ENCODE data around the gene ABLIM1.

DNA sequence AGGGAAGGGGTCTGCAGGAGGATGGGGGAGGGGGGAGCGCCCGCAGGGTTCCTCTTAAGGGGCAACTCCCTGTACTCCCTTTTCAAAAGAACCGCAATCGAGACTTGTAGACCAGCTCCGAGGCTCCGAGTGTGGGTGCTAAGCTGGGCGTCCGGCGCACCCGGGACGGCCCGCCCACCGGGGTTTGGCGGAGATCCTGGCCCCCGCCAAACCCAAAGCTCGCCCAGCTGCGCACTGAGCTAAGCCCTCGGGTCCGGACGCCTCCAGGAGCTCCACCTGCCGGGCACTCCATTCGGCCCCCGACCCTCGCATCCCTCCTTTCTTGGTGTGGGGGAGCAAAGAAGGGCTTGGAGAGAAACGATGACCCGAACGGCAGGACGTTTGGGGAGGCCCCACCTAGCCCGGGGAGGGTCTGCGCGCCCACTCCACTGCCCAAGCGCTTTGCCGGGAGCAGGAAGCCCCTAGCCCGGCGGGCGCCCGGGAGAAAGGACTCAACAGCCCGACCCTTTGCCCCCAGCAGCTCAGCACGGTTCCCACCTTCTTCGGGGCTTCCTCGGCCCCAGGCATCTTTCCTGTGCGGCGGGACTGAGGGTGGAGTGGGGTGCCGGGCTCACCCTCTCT, 254.4 kb downstream of the ABLIM1 start:
- TF ChIP-seq, protein P1, sequence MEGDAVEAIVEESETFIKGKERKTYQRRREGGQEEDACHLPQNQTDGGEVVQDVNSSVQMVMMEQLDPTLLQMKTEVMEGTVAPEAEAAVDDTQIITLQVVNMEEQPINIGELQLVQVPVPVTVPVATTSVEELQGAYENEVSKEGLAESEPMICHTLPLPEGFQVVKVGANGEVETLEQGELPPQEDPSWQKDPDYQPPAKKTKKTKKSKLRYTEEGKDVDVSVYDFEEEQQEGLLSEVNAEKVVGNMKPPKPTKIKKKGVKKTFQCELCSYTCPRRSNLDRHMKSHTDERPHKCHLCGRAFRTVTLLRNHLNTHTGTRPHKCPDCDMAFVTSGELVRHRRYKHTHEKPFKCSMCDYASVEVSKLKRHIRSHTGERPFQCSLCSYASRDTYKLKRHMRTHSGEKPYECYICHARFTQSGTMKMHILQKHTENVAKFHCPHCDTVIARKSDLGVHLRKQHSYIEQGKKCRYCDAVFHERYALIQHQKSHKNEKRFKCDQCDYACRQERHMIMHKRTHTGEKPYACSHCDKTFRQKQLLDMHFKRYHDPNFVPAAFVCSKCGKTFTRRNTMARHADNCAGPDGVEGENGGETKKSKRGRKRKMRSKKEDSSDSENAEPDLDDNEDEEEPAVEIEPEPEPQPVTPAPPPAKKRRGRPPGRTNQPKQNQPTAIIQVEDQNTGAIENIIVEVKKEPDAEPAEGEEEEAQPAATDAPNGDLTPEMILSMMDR (IDR thresholded peaks at IDR 0.05 in 8 of 11, conservative IDR thresholded peaks at IDR 0.05 in 3 of 11) = peak in 2 of 11 experiments; percentile 14 to 22
- TF ChIP-seq POLR2A (IDR thresholded peaks at IDR 0.05) = no peak
